ENCODE measurements around the gene PEX7.

- TF ChIP-seq EGR1 (IDR thresholded peaks at IDR 0.05; ENCODE audit: low read depth) (no peak), CTCF (IDR thresholded peaks at IDR 0.05 in 2 of 3, conservative IDR thresholded peaks at IDR 0.05 in 1 of 3; ENCODE audit: borderline replicate concordance in 1 of 3, insufficient read depth in 1 of 3, low read depth in 2 of 3, low read length in 2 of 3) (no peak), FOSL1 (IDR thresholded peaks at IDR 0.05; ENCODE audit: low read depth) (no peak)
These were observed 46.8 kb upstream of the PEX7 start for GRCh38 chr6:136775548-136775947.

Measured in HCT116 (cell line).